OCI-LY7 (cell line): ENCODE data around the gene MGST1. TPM values are rescaled to one million over a fixed set of nuclear protein-coding genes. Genes with fewer than 3 reads are reported as not detected.

Experiments used
- BruUV-seq: library from RNA; stranded (reverse); fragments of 400-500 nt; replicated peaks from 2 replicates; lab custom pipeline; 2021; lab: Mats Ljungman, UMichigan
- CTCF ChIA-PET: fragments of 300-600 bp; sonication (Branson Sonifier 250); formaldehyde crosslinking; loops from one replicate; lab custom pipeline; 2022; ENCODE audit warnings: antibody characterized with exemption; ENCODE audit not compliant: unreplicated experiment; lab: Charles Lee
- POLR2A ChIA-PET: fragments of 300-600 bp; sonication (Branson Sonifier 250); formaldehyde crosslinking; loops from one replicate; lab custom pipeline; 2022; ENCODE audit warnings: antibody characterized with exemption; lab: Charles Lee
- DNase-seq: peaks from one replicate; pipeline ENCODE4 v3.0.0-alpha.2; 2015; ENCODE audit warnings: low spot score
- H2AFZ ChIP-seq: fragments of 200-600 bp; sonication (generic), shearing (Covaris generic); 2 replicates; pipeline ENCODE4 v1.6.1; 2014; ENCODE audit warnings: mild to moderate bottlenecking, antibody characterized with exemption, low read length, moderate library complexity
- H3K27ac ChIP-seq: fragments of 200-600 bp; sonication (generic); 2 replicates; pipeline ENCODE4 v1.5.1; 2014; ENCODE audit warnings: mixed run types, low read depth, mild to moderate bottlenecking, moderate library complexity, low read length, inconsistent platforms; ENCODE audit not compliant: poor library complexity, severe bottlenecking
- H3K36me3 ChIP-seq: fragments of 200-600 bp; sonication (generic); 2 replicates; pipeline ENCODE4 v1.6.1; 2014; ENCODE audit warnings: mild to moderate bottlenecking, antibody characterized with exemption, low read length, moderate library complexity, mixed read lengths; ENCODE audit not compliant: insufficient read depth
- H3K4me1 ChIP-seq: fragments of 200-600 bp; sonication (generic); 2 replicates; pipeline ENCODE4 v1.5.1; 2014; ENCODE audit warnings: mild to moderate bottlenecking, low read length; ENCODE audit not compliant: insufficient read depth, poor library complexity, severe bottlenecking
- H3K4me2 ChIP-seq: fragments of 200-600 bp; sonication (generic); 2 replicates; pipeline ENCODE4 v1.6.1; 2014; ENCODE audit warnings: mild to moderate bottlenecking, low read length
- H3K4me3 ChIP-seq: fragments of 200-600 bp; sonication (generic); 2 replicates; pipeline ENCODE4 v1.5.1; 2014; ENCODE audit warnings: mild to moderate bottlenecking, low read depth, low read length; ENCODE audit not compliant: poor library complexity, severe bottlenecking
- H3K79me2 ChIP-seq: fragments of 200-600 bp; sonication (generic); 2 replicates; pipeline ENCODE4 v1.6.1; 2016; ENCODE audit warnings: low read depth, mild to moderate bottlenecking, low read length, moderate library complexity, mixed read lengths; ENCODE audit not compliant: insufficient read depth
- H3K9me2 ChIP-seq: fragments of 200-600 bp; sonication (generic); 2 replicates; pipeline ENCODE4 v1.6.1; 2016; ENCODE audit warnings: mild to moderate bottlenecking, low read length, mixed read lengths; ENCODE audit not compliant: insufficient read depth
- H3K9me3 ChIP-seq: fragments of 200-600 bp; sonication (generic); 2 replicates; pipeline ENCODE4 v1.6.1; 2014; ENCODE audit warnings: mild to moderate bottlenecking, mixed run types, low read length, mixed read lengths
- H4K20me1 ChIP-seq: fragments of 200-600 bp; sonication (generic); 2 replicates; pipeline ENCODE4 v1.6.1; 2014; ENCODE audit warnings: mild to moderate bottlenecking, antibody characterized with exemption, low read length, moderate library complexity, mixed read lengths; ENCODE audit not compliant: insufficient read depth
- CTCF ChIP-seq: fragments of 200-600 bp; sonication (generic); conservative IDR thresholded peaks from 2 replicates; pipeline ENCODE4 v1.5.1; 2014; ENCODE audit warnings: mild to moderate bottlenecking, antibody characterized with exemption, low read length, moderate library complexity, mixed read lengths
- EZH2phosphoT487 ChIP-seq: fragments of 200-600 bp; sonication (generic); IDR thresholded peaks from 2 replicates; pipeline ENCODE4 v1.6.1; 2018; ENCODE audit warnings: low read depth, borderline replicate concordance, mild to moderate bottlenecking, mixed run types, antibody characterized with exemption, low read length, moderate library complexity, mixed read lengths
- intact Hi-C: fragments of 100-400 bp; cut with micrococcal nuclease; formaldehyde crosslinking; loops from one replicate; pipeline ENCODE4 v1.10.0; 2022; ENCODE audit not compliant: unreplicated experiment
- total RNA-seq, 2 experiments: library from RNA; depleted of rRNA in 1 of 2; stranded (reverse); fragments of >200 nt in 1 of 2; shearing (Covaris generic) in 1 of 2; gene quantifications; 2 replicates each; pipeline ENCODE4 v1.2.3, GENCODE V29; 2014 to 2022

Gene MGST1
- total RNA-seq, 2 experiments from 2014 or later, result 16.5 to 67.4 TPM

GRCh38 chr12:16330560-16330959, 16.9 kb upstream of the MGST1 start:
- POLR2A ChIA-PET, result interaction anchor here (0.6 to 2.0 kb wide), 4 partner anchors 9 to 81 kb away, joined by 3 to 8 read pairs (median 4); no protein-coding TSS in a partner anchor
- Histone ChIP-seq H3K9me3 (no peaks in the 10 kb centered on the region), H2AFZ (no peak overlapping the region), H3K27ac (no peak overlapping the region), H3K4me3 (no peak overlapping the region), H4K20me1 (no peaks in the 10 kb centered on the region), H3K36me3 (no peaks in the 10 kb centered on the region), H3K4me1 (no peaks in the 10 kb centered on the region), H3K79me2 (no peaks in the 10 kb centered on the region), H3K4me2 (no peak overlapping the region), H3K9me2 (no peaks in the 10 kb centered on the region)
- intact Hi-C loops, result no loop called here
- TF ChIP-seq CTCF (no peak), EZH2phosphoT487 (no peak)
- no TSS peak for BruUV-seq
- no peak for DNase-seq
- CTCF ChIA-PET, result no interaction called here

- H3K36me3 ChIP-seq, result no peaks in the 10 kb centered on the region
- no peak overlapping the region for H2AFZ ChIP-seq
- H3K79me2 ChIP-seq, result no peaks in the 10 kb centered on the region
- DNase-seq, result no peak
- intact Hi-C loops, result no loop called here
- H4K20me1 ChIP-seq, result no peaks in the 10 kb centered on the region
- H3K4me3 ChIP-seq, result no peak overlapping the region
- ChIA-PET CTCF (no interaction called here), POLR2A (interaction anchor here (0.6 to 0.7 kb wide), 2 partner anchors 181 to 785 kb away, joined by 3 to 5 read pairs; no protein-coding TSS in a partner anchor)
- no peak overlapping the region for H3K27ac ChIP-seq
- no TSS peak for BruUV-seq
- no peaks in the 10 kb centered on the region for H3K4me1 ChIP-seq
- TF ChIP-seq EZH2phosphoT487 (no peak), CTCF (no peak)
- H3K4me2 ChIP-seq, result no peak overlapping the region
- no peaks in the 10 kb centered on the region for H3K9me2 ChIP-seq
- no peaks in the 10 kb centered on the region for H3K9me3 ChIP-seq
Observed at GRCh38 chr12:16331998-16332397, 15.4 kb upstream of the MGST1 start.

GRCh38 chr12:16335838-16336237, 11.6 kb upstream of the MGST1 start:
- Histone ChIP-seq H3K79me2 (no peaks in the 10 kb centered on the region), H2AFZ (no peak overlapping the region), H3K9me3 (no peaks in the 10 kb centered on the region), H3K9me2 (no peaks in the 10 kb centered on the region), H3K4me3 (no peak overlapping the region), H3K4me1 (no peaks in the 10 kb centered on the region), H3K36me3 (no peaks in the 10 kb centered on the region), H4K20me1 (no peaks in the 10 kb centered on the region), H3K27ac (no peak overlapping the region), H3K4me2 (no peak overlapping the region)
- POLR2A ChIA-PET, result interaction anchor here (0.9 kb wide), 1 partner anchor 17 kb away, joined by 3 read pairs; no protein-coding TSS in a partner anchor
- no TSS peak for BruUV-seq
- TF ChIP-seq EZH2phosphoT487 (no peak), CTCF (no peak)
- CTCF ChIA-PET, result no interaction called here
- intact Hi-C loops, result no loop called here
- DNase-seq, result no peak
